ENCODE results near the gene CNR1. TPM values are rescaled to one million over a fixed set of nuclear protein-coding genes. Genes with fewer than 3 reads are reported as not detected.

Gene CNR1
- total RNA-seq, 2 donors from 2014 or later: 12.2 to 14.5 TPM

- H3K27me3 Mint-ChIP-seq (ENCODE audit: insufficient read depth): no peaks in the 10 kb centered on the region
- Histone ChIP-seq H3K4me3 (ENCODE audit: low read length) (no peak overlapping the region), H3K36me3 (ENCODE audit: control insufficient read depth, insufficient read depth, low read length) (no peaks in the 10 kb centered on the region), H3K27ac (ENCODE audit: low read depth, low read length) (no peak overlapping the region), H3K9ac (ENCODE audit: extremely low read depth, low read length, poor library complexity, severe bottlenecking) (no peak overlapping the region), H3K27me3 (ENCODE audit: control insufficient read depth, insufficient read depth, low read length, poor library complexity, severe bottlenecking) (no peaks in the 10 kb centered on the region), H3K9me3 (ENCODE audit: control insufficient read depth, low read length) (no peaks in the 10 kb centered on the region), H3K4me1 (ENCODE audit: control insufficient read depth, insufficient read depth, low read length) (peaks cover 3% of the 10 kb centered on the region)
- 70 to 84% methylated on average over 2 to 3 of the region's 3 CpGs for WGBS, 2 experiments (ENCODE audit: insufficient coverage in 1 of 2, insufficient read length in 1 of 2)
- H3K9me3 Mint-ChIP-seq: peaks cover 1% of the 10 kb centered on the region
- peaks cover 20% of the 10 kb centered on the region for H3K4me1 Mint-ChIP-seq
- H3K27ac Mint-ChIP-seq: no peak overlapping the region
- no peak for TF ChIP-seq CTCF (conservative IDR thresholded peaks at IDR 0.05)
- H3K4me3 Mint-ChIP-seq: no peak overlapping the region
- no peaks in the 10 kb centered on the region for H3K36me3 Mint-ChIP-seq (ENCODE audit: low read depth)
- no peak for DNase-seq
Observed at GRCh38 chr6:88116276-88116675, 49.9 kb downstream of the CNR1 start.

GRCh38 chr6:88115307-88115706, 50.8 kb downstream of the CNR1 start:
- WGBS, 2 experiments (ENCODE audit: insufficient coverage in 1 of 2, insufficient read length in 1 of 2): 45 to 60% methylated on average over 2 of the region's 2 CpGs
- peaks cover 1% of the 10 kb centered on the region for H3K9me3 Mint-ChIP-seq
- H3K4me3 Mint-ChIP-seq: no peak overlapping the region
- H3K36me3 Mint-ChIP-seq (ENCODE audit: low read depth): no peaks in the 10 kb centered on the region
- H3K4me1 ChIP-seq (ENCODE audit: control insufficient read depth, insufficient read depth, low read length): peaks cover 3% of the 10 kb centered on the region
- H3K4me1 Mint-ChIP-seq: peaks cover 16% of the 10 kb centered on the region
- H3K9ac ChIP-seq (ENCODE audit: extremely low read depth, low read length, poor library complexity, severe bottlenecking): no peak overlapping the region
- no peaks in the 10 kb centered on the region for H3K27me3 Mint-ChIP-seq (ENCODE audit: insufficient read depth)
- no peak overlapping the region for H3K27ac ChIP-seq (ENCODE audit: low read depth, low read length)
- H3K9me3 ChIP-seq (ENCODE audit: control insufficient read depth, low read length): no peaks in the 10 kb centered on the region
- TF ChIP-seq CTCF (conservative IDR thresholded peaks at IDR 0.05): no peak
- no peaks in the 10 kb centered on the region for H3K36me3 ChIP-seq (ENCODE audit: control insufficient read depth, insufficient read depth, low read length)
- no peak overlapping the region for H3K4me3 ChIP-seq (ENCODE audit: low read length)
- no peaks in the 10 kb centered on the region for H3K27me3 ChIP-seq (ENCODE audit: control insufficient read depth, insufficient read depth, low read length, poor library complexity, severe bottlenecking)
- H3K27ac Mint-ChIP-seq: no peak overlapping the region
- DNase-seq: no peak

GRCh38 chr6:88114838-88115237, 51.3 kb downstream of the CNR1 start:
- Histone ChIP-seq H3K27me3 (ENCODE audit: control insufficient read depth, insufficient read depth, low read length, poor library complexity, severe bottlenecking) (no peaks in the 10 kb centered on the region), H3K4me3 (ENCODE audit: low read length) (no peak overlapping the region), H3K4me1 (ENCODE audit: control insufficient read depth, insufficient read depth, low read length) (peaks cover 3% of the 10 kb centered on the region), H3K9me3 (ENCODE audit: control insufficient read depth, low read length) (no peaks in the 10 kb centered on the region), H3K9ac (ENCODE audit: extremely low read depth, low read length, poor library complexity, severe bottlenecking) (no peak overlapping the region), H3K27ac (ENCODE audit: low read depth, low read length) (no peak overlapping the region), H3K36me3 (ENCODE audit: control insufficient read depth, insufficient read depth, low read length) (no peaks in the 10 kb centered on the region)
- Mint-ChIP-seq H3K36me3 (ENCODE audit: low read depth) (no peaks in the 10 kb centered on the region), H3K27me3 (ENCODE audit: insufficient read depth) (no peaks in the 10 kb centered on the region), H3K4me3 (no peak overlapping the region), H3K9me3 (peaks cover 1% of the 10 kb centered on the region), H3K4me1 (peaks cover 16% of the 10 kb centered on the region), H3K27ac (no peak overlapping the region)
- no peak for TF ChIP-seq CTCF (conservative IDR thresholded peaks at IDR 0.05)
- WGBS, 2 experiments (ENCODE audit: insufficient coverage in 1 of 2, insufficient read length in 1 of 2): 46% methylated on average over 2 of the region's 2 CpGs; no CpG with 5 or more reads in 1 of the 2 experiments
- DNase-seq: no peak
